ENCODE results near the gene COPZ2.

DNA sequence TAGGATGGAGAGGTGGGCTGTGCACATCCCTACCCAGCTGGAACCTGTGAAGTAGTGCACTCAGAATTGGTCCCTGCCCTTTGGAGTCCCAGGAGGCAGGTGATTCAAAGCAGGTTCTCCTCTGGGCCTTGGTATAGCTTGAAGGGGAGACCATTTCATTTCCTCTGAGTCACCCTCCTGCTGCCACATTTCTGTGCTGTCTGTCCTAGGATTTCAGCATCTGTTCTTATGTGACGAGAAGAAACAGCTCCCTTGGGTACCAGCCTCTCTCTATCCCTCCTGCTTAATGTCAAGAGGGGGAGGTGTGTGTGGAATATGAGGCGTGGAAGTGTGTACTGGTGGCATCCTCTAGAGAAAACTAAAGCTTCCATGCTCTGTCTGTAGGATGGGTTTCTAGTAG is 5.6 kb upstream of the COPZ2 start:
- TF ChIP-seq, protein P1, sequence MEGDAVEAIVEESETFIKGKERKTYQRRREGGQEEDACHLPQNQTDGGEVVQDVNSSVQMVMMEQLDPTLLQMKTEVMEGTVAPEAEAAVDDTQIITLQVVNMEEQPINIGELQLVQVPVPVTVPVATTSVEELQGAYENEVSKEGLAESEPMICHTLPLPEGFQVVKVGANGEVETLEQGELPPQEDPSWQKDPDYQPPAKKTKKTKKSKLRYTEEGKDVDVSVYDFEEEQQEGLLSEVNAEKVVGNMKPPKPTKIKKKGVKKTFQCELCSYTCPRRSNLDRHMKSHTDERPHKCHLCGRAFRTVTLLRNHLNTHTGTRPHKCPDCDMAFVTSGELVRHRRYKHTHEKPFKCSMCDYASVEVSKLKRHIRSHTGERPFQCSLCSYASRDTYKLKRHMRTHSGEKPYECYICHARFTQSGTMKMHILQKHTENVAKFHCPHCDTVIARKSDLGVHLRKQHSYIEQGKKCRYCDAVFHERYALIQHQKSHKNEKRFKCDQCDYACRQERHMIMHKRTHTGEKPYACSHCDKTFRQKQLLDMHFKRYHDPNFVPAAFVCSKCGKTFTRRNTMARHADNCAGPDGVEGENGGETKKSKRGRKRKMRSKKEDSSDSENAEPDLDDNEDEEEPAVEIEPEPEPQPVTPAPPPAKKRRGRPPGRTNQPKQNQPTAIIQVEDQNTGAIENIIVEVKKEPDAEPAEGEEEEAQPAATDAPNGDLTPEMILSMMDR (IDR thresholded peaks at IDR 0.05), result no peak
- no peak for TF ChIP-seq POLR2A (IDR thresholded peaks at IDR 0.05)

All from upper lobe of left lung (tissue), 4 donors.